ENCODE results near the gene FBXL2.

FBXL2 gene

DNA sequence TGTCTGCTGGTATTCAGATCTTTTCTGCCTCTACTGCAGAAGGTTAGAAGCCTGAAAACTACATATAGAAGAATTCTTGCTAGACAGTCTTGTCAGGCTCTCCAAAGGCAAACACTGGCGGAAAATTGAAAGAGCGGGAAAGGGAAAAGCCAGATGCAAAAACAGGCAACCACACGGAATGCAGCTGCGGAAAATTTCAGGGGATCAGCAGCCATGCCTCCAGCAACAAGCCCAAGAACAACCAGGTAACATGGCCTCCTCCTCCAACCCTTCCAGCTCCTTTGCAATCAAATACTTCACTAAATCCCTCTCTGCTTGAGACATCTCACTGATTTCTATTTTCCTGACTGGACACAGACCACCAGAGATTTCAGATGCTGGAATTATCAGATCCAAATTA lies 153.3 kb downstream of the FBXL2 start:
- no peak for DNase-seq

GRCh38 chr3:33433843-33434242 lies 156.6 kb downstream of the FBXL2 start:
- no peak for DNase-seq

Measured in right hindlimb (tissue), 1 donor.